ENCODE measurements around the gene RABGGTA. TPM values are rescaled to one million over a fixed set of nuclear protein-coding genes. Genes with fewer than 3 reads are reported as not detected.
A peak's percentile ranks its signal among the peaks of the same experiment; 100 is the strongest.

RABGGTA gene
- total RNA-seq, 2 experiments from 2014 or later, result 39.5 to 40.6 TPM

- intact Hi-C loops (cut with micrococcal nuclease), result no loop called here
- H3K4me3 Mint-ChIP-seq, result no peak overlapping the region
Observed at GRCh38 chr14:24237463-24237955, 33.9 kb downstream of the RABGGTA start.

DNA sequence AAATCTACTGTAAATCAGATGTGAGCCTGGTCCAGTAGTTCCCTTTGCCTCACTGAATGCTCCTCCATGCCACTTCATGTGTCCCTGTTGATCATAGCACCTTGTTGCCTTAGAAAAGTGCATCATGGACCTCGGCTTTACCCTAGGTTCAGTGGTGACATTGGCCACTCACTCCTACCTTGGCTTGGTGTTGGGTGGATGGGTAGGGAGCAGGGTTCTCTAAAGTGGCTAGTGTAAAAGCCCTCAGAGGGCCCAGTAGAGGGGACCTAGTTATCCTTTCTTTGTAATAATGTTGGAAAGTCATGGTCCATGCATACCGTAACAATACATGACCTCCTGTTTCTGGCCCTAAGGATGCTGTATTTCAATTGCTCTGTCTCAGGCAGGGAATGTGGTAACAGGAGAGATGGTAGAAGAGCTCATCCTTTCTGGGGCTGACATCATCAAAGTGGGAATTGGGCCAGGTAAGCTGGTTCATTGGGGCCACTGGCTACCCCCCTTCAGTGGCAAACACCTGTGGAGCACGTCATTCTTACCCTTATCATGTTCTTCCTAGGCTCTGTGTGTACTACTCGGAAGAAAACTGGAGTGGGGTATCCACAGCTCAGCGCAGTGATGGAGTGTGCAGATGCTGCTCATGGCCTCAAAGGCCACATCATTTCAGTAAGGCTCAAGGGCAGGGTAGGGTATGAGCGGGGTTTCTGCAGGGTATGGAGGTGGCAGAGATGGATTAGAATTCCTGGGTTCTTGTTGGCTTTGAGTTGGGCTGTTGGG is 34.5 kb downstream of the RABGGTA start:
- CTCF ChIA-PET, result interaction anchor here (0.7 to 8.0 kb wide), 4 partner anchors 34 to 71 kb away, joined by 3 to 37 read pairs (median 12); partner anchors contain the start of gene CIDEB
- POLR2A ChIA-PET, result interaction anchor here (1.0 to 1.8 kb wide), 3 partner anchors 21 to 72 kb away, joined by 3 to 5 read pairs (median 4); partner anchors contain the start of genes CIDEB and MDP1
- Mint-ChIP-seq H3K27ac (no peak overlapping the region), H3K4me1 (ENCODE audit: low read depth) (peaks cover 69% of the 10 kb centered on the region), H3K36me3 (peaks cover 58% of the 10 kb centered on the region), H3K9me3 (no peaks in the 10 kb centered on the region), H3K4me3 (no peak overlapping the region), H3K27me3 (no peaks in the 10 kb centered on the region)
- intact Hi-C loops (cut with micrococcal nuclease), result no loop called here
- no peak for DNase-seq

More at GRCh38 chr14:24237463-24237955, 33.9 kb downstream of the RABGGTA start:
- POLR2A ChIA-PET, result interaction anchor here (0.8 to 1.8 kb wide), 9 partner anchors 22 to 198 kb away, joined by 3 to 5 read pairs (median 3); partner anchors contain the start of genes CHMP4A, CIDEB, IPO4 and MDP1
- Mint-ChIP-seq H3K4me1 (ENCODE audit: low read depth) (peaks cover 69% of the 10 kb centered on the region), H3K36me3 (peaks cover 58% of the 10 kb centered on the region), H3K27ac (peak overlapping the region; percentile 81), H3K27me3 (no peaks in the 10 kb centered on the region), H3K9me3 (no peaks in the 10 kb centered on the region)
- CTCF ChIA-PET, result interaction anchor here (0.7 to 8.0 kb wide), 6 partner anchors 22 to 194 kb away, joined by 3 to 37 read pairs (median 4); partner anchors contain the start of genes CIDEB and MDP1
- no peak for DNase-seq

- peak; percentile 4 for DNase-seq
- Mint-ChIP-seq H3K36me3 (peaks cover 61% of the 10 kb centered on the region), H3K27ac (peak overlapping the region; percentile 59), H3K27me3 (no peaks in the 10 kb centered on the region), H3K4me1 (ENCODE audit: low read depth) (peaks cover 73% of the 10 kb centered on the region), H3K9me3 (no peaks in the 10 kb centered on the region), H3K4me3 (no peak overlapping the region)
- intact Hi-C loops (cut with micrococcal nuclease), result no loop called here
- ChIA-PET CTCF (interaction anchor here (0.6 to 8.0 kb wide), 9 partner anchors 11 to 813 kb away, joined by 3 to 37 read pairs (median 5); partner anchors contain the start of genes CIDEB, LTB4R2 and MDP1), POLR2A (interaction anchor here (1.0 to 1.2 kb wide), 3 partner anchors 11 to 72 kb away, joined by 3 to 5 read pairs (median 4); partner anchors contain the start of gene CHMP4A)
Observed at GRCh38 chr14:24235804-24236688, 35.4 kb downstream of the RABGGTA start.

GRCh38 chr14:24234095-24235005 is 37.0 kb downstream of the RABGGTA start:
- DNase-seq, result no peak
- H3K4me3 Mint-ChIP-seq, result peak overlapping the region; percentile 32
- H3K9me3 Mint-ChIP-seq, result no peaks in the 10 kb centered on the region
- peak overlapping the region; percentile 46 for H3K27ac Mint-ChIP-seq
- H3K4me1 Mint-ChIP-seq (ENCODE audit: low read depth), result peaks cover 66% of the 10 kb centered on the region
- no peaks in the 10 kb centered on the region for H3K27me3 Mint-ChIP-seq
- ChIA-PET POLR2A (interaction anchor here (0.6 to 2.3 kb wide), 7 partner anchors 8 to 74 kb away, joined by 3 to 17 read pairs (median 4); partner anchors contain the start of genes CHMP4A, IRF9 and TINF2), CTCF (interaction anchor here (0.6 to 8.0 kb wide), 11 partner anchors 8 to 202 kb away, joined by 3 to 37 read pairs (median 3); partner anchors contain the start of genes CIDEB, DCAF11, LTB4R2 and NRL)
- intact Hi-C loops (cut with micrococcal nuclease), result no loop called here
- peaks cover 45% of the 10 kb centered on the region for H3K36me3 Mint-ChIP-seq

- Mint-ChIP-seq H3K36me3 (peaks cover 39% of the 10 kb centered on the region), H3K9me3 (no peaks in the 10 kb centered on the region), H3K27me3 (no peaks in the 10 kb centered on the region), H3K4me3 (peak overlapping the region; percentile 93), H3K4me1 (ENCODE audit: low read depth) (peaks cover 61% of the 10 kb centered on the region), H3K27ac (peak overlapping the region; percentile 90)
- intact Hi-C loops (cut with micrococcal nuclease), result loop anchor here (2.0 kb wide), 4 partner anchors 45 to 209 kb away; partner anchors contain the start of genes CARMIL3, IPO4, PSME2 and RNF31
- ChIA-PET POLR2A (interaction anchor here (0.6 to 2.3 kb wide), 4 partner anchors 9 to 72 kb away, joined by 3 to 17 read pairs (median 4); partner anchors contain the start of genes IRF9 and TINF2), CTCF (interaction anchor here (0.8 to 8.0 kb wide), 4 partner anchors 9 to 100 kb away, joined by 3 to 37 read pairs (median 12); partner anchors contain the start of genes CIDEB and TINF2)
- peak; percentile 61 for DNase-seq
Observed at GRCh38 chr14:24233538-24233866, 37.9 kb downstream of the RABGGTA start.

DNA sequence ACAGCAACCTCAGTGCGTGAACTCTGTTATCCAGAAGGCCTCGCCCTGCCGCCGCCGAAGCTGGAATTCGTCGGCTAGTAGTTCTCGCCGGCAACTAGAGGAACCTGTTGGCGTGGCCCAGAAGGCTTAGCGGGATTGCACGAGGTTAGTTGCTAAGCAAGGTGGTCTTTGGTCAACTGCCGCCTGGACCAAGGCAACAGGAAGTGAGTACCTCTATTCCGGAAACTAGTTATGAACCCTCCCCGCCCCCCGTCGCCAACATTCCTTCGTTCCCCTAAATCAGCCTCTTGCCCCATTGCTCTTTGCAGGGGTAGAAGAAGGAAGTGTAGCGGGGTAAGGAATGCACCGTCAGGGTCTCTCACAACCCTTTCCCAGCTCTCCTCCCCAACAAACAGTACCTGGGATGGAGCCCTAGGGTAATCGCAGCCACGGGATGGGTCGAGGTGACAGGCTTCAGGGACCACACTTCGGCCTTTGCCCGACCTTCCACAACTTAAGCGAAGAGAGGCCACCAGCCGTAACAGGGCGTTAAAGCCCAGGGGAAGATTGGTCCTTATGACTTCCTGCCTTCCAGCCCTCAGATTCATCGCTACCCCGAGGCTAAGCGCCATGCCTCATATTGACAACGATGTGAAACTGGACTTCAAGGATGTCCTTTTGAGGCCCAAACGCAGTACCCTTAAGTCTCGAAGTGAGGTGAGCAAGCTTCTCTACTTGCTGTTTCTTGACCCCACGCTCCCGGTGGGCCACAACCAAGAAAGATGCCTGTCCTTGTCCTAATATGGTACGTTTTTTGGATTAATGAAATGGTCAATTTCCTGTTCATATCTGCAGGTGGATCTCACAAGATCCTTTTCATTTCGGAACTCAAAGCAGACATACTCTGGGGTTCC is 38.5 kb downstream of the RABGGTA start, which contains the start of gene GMPR2:
GMPR2 (plus strand) TSS at position 285 of the 893 bp plus-strand sequence; CDS start at position 610, 325 bp downstream.
- Mint-ChIP-seq H3K36me3 (peaks cover 35% of the 10 kb centered on the region), H3K4me1 (ENCODE audit: low read depth) (peaks cover 56% of the 10 kb centered on the region), H3K27me3 (no peaks in the 10 kb centered on the region), H3K9me3 (no peaks in the 10 kb centered on the region), H3K4me3 (peak within 1 kb of the TSS; percentile 93), H3K27ac (peak within 1 kb of the TSS; percentile 90)
- ChIA-PET POLR2A (interaction anchor here (0.9 to 2.3 kb wide), 5 partner anchors 10 to 71 kb away, joined by 3 to 17 read pairs (median 4); partner anchors contain the start of genes IRF9, MDP1 and TINF2), CTCF (interaction anchor here (0.8 to 8.0 kb wide), 4 partner anchors 10 to 101 kb away, joined by 3 to 37 read pairs (median 12); partner anchors contain the start of genes CIDEB and TINF2)
- peak; percentile 43 for DNase-seq
- intact Hi-C loops (cut with micrococcal nuclease), result loop anchor here (1.0 to 2.0 kb wide), 9 partner anchors 9 to 210 kb away; partner anchors contain the start of genes CARMIL3, CHMP4A, IPO4 and IRF9

GRCh38 chr14:24232121-24232644 is 39.2 kb downstream of the RABGGTA start, which contains the start of gene NEDD8:
NEDD8 (minus strand) TSS chr14:24232367; CDS start chr14:24232267, 100 bp downstream.
- intact Hi-C loops (cut with micrococcal nuclease), result loop anchor here (1.0 to 2.0 kb wide), 9 partner anchors 10 to 211 kb away; partner anchors contain the start of genes CARMIL3, CHMP4A, IPO4 and IRF9
- CTCF ChIA-PET, result interaction anchor here (1.8 to 8.0 kb wide), 3 partner anchors 10 to 75 kb away, joined by 7 to 37 read pairs (median 18); partner anchors contain the start of genes CIDEB and TINF2
- Mint-ChIP-seq H3K27ac (peak within 1 kb of the TSS; percentile 90), H3K36me3 (peaks cover 33% of the 10 kb centered on the region), H3K27me3 (no peaks in the 10 kb centered on the region), H3K9me3 (no peaks in the 10 kb centered on the region), H3K4me1 (ENCODE audit: low read depth) (peaks cover 55% of the 10 kb centered on the region), H3K4me3 (peak within 1 kb of the TSS; percentile 93)
- POLR2A ChIA-PET, result interaction anchor here (0.9 to 2.3 kb wide), 3 partner anchors 10 to 18 kb away, joined by 3 to 17 read pairs (median 4); partner anchors contain the start of genes MDP1 and TINF2
- peak; percentile 96 for DNase-seq

GRCh38 chr14:24231263-24232120 is 39.9 kb downstream of the RABGGTA start:
- H3K27ac Mint-ChIP-seq, result peak overlapping the region; percentile 90
- no peaks in the 10 kb centered on the region for H3K9me3 Mint-ChIP-seq
- H3K4me1 Mint-ChIP-seq (ENCODE audit: low read depth), result peaks cover 58% of the 10 kb centered on the region
- DNase-seq, result peak; percentile 51
- intact Hi-C loops (cut with micrococcal nuclease), result loop anchor here (1.0 to 2.0 kb wide), 9 partner anchors 11 to 211 kb away; partner anchors contain the start of genes CARMIL3, CHMP4A, IPO4 and IRF9
- H3K27me3 Mint-ChIP-seq, result no peaks in the 10 kb centered on the region
- H3K4me3 Mint-ChIP-seq, result peak overlapping the region; percentile 93
- peaks cover 32% of the 10 kb centered on the region for H3K36me3 Mint-ChIP-seq
- ChIA-PET CTCF (interaction anchor here (0.6 to 1.7 kb wide), 6 partner anchors 11 to 80 kb away, joined by 3 to 7 read pairs (median 6); partner anchors contain the start of genes LTB4R, MDP1 and TINF2), POLR2A (interaction anchor here (0.8 kb wide), 1 partner anchor 16 kb away, joined by 3 read pairs; the partner anchor contains the start of gene MDP1)

Data from activated CD4-positive, alpha-beta memory T cell treated with anti-CD3 and anti-CD28 coated beads for 36 hours (primary cell).